ENCODE results near the gene LTB.
A peak's percentile ranks its signal among the peaks of the same experiment; 100 is the strongest.
"Not testable (repeated sequence)": the region's sequence is repeated elsewhere in the genome, so short reads cannot be mapped to it uniquely, and the experiment has no call there.

Gene LTB

GRCh38 chr6:31597006-31597405 is 14.8 kb upstream of the LTB start:
- DNase-seq: no peak

GRCh38 chr6:31592396-31592771 is 10.2 kb upstream of the LTB start:
- no peak for DNase-seq

GRCh38 chr6:31590691-31591090 is 8.5 kb upstream of the LTB start:
- not testable (repeated sequence) for DNase-seq

GRCh38 chr6:31588871-31589650 is 6.8 kb upstream of the LTB start:
- DNase-seq: no peak

GRCh38 chr6:31587791-31588777 is 5.9 kb upstream of the LTB start:
- DNase-seq: no peak

- no peak for DNase-seq
Observed at GRCh38 chr6:31586599-31587281, 4.5 kb upstream of the LTB start.

GRCh38 chr6:31586008-31586407 is 3.8 kb upstream of the LTB start, which contains the start of gene LST1:
Gene LST1, plus strand, starts transcription at chr6:31586277. Its CDS starts 1,023 bp downstream, at chr6:31587300.
- DNase-seq: no peak

GRCh38 chr6:31585491-31585890 is 3.3 kb upstream of the LTB start:
- no peak for DNase-seq

GRCh38 chr6:31581434-31582229 is 592 bp downstream of the LTB start:
- DNase-seq: no peak

GRCh38 chr6:31580807-31581433 is 1.3 kb downstream of the LTB start:
- DNase-seq: peak; percentile 33

- DNase-seq: no peak
Observed at GRCh38 chr6:31580438-31580740, 1.8 kb downstream of the LTB start.

GRCh38 chr6:31579546-31580437 is 2.4 kb downstream of the LTB start:
- no peak for DNase-seq

- DNase-seq: no peak
Observed at GRCh38 chr6:31579119-31579505, 3.1 kb downstream of the LTB start.

GRCh38 chr6:31578184-31579118 is 3.8 kb downstream of the LTB start:
- no peak for DNase-seq

- no peak for DNase-seq
Observed at GRCh38 chr6:31577579-31577966, 4.7 kb downstream of the LTB start.

GRCh38 chr6:31576897-31577578 is 5.2 kb downstream of the LTB start:
- no peak for DNase-seq

GRCh38 chr6:31575952-31576685 is 6.1 kb downstream of the LTB start:
- DNase-seq: no peak

- no peak for DNase-seq
Observed at GRCh38 chr6:31575335-31575901, 6.8 kb downstream of the LTB start, which contains the start of gene TNF. Gene TNF, plus strand, starts transcription at chr6:31575565. Its CDS starts 177 bp downstream, at chr6:31575742.
